ENCODE measurements around the gene HPSE2.

DNA sequence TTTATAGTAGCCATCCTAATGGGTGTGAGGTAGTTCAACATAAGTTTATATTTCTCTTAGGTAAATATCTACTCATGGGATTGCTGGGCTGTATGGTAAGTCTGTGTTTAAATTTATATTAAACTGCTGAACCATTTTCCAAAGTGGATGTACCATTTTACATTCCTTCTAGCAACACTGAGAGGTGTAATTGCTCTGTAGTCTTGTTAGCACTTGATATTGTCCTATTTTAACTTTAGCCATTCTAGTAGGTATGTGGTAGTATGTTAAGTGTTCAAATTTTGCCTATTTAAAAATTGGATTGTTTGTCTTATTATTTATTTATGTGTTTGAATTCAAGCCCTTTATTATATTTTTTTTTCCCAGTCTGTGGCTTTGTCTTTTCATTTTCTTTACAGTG, 786.4 kb downstream of the HPSE2 start:
- TF ChIP-seq GATA2 (IDR thresholded peaks at IDR 0.05; ENCODE audit: low read depth, low read length) (no peak), GATA3 (IDR thresholded peaks at IDR 0.05; ENCODE audit: low read depth, low read length) (no peak)

All from SH-SY5Y (cell line).